ENCODE data around the gene DENND2C.

Gene DENND2C

GRCh38 chr1:114668373-114668772, 1.5 kb downstream of the DENND2C start:
- DNase-seq (ENCODE audit: insufficient read length, low spot score) (no peak), FAIRE-seq (no peak)
- no peak for TF ChIP-seq CTCF (IDR thresholded peaks at IDR 0.05; ENCODE audit: insufficient read depth, missing control alignments)

- no peak for FAIRE-seq
- no peak for DNase-seq (ENCODE audit: insufficient read length, low spot score)
- TF ChIP-seq CTCF (IDR thresholded peaks at IDR 0.05; ENCODE audit: insufficient read depth, missing control alignments) = no peak
These were observed 2.9 kb downstream of the DENND2C start for GRCh38 chr1:114666954-114667353.

- DNase-seq (ENCODE audit: insufficient read length, low spot score) = no peak
- TF ChIP-seq CTCF (IDR thresholded peaks at IDR 0.05; ENCODE audit: insufficient read depth, missing control alignments) = no peak
- FAIRE-seq = no peak
These were observed 9.6 kb downstream of the DENND2C start for GRCh38 chr1:114660238-114660637.

GRCh38 chr1:114651893-114652292, 18.0 kb downstream of the DENND2C start:
- DNase-seq (ENCODE audit: insufficient read length, low spot score) = no peak
- no peak for FAIRE-seq
- no peak for TF ChIP-seq CTCF (IDR thresholded peaks at IDR 0.05; ENCODE audit: insufficient read depth, missing control alignments)

GRCh38 chr1:114648503-114648902, 21.3 kb downstream of the DENND2C start:
- TF ChIP-seq CTCF (IDR thresholded peaks at IDR 0.05; ENCODE audit: insufficient read depth, missing control alignments) = no peak
- DNase-seq (ENCODE audit: insufficient read length, low spot score) (no peak), FAIRE-seq (no peak)

- no peak for FAIRE-seq
- DNase-seq (ENCODE audit: insufficient read length, low spot score) = no peak
- TF ChIP-seq CTCF (IDR thresholded peaks at IDR 0.05; ENCODE audit: insufficient read depth, missing control alignments) = no peak
These were observed 28.5 kb downstream of the DENND2C start for GRCh38 chr1:114641377-114641776.

- DNase-seq (ENCODE audit: insufficient read length, low spot score) = no peak
- no peak for TF ChIP-seq CTCF (IDR thresholded peaks at IDR 0.05; ENCODE audit: insufficient read depth, missing control alignments)
- FAIRE-seq = no peak
These were observed 30.9 kb downstream of the DENND2C start for GRCh38 chr1:114638910-114639309.

All from D721Med (cell line).